ENCODE data around the gene ERC2.

- TF ChIP-seq POLR2AphosphoS5 (IDR thresholded peaks at IDR 0.05; ENCODE audit: low read depth, low read length) (no peak), TAF1 (IDR thresholded peaks at IDR 0.05; ENCODE audit: borderline replicate concordance, low read depth, low read length) (no peak)
Measured at GRCh38 chr3:55813268-55814097, 654.8 kb downstream of the ERC2 start.

Data from GM12892 (cell line).